Right forelimb (tissue), 1 donor: ENCODE results near the gene ZNF775.

Source experiments
- DNase-seq: peaks from one replicate; pipeline ENCODE4 v3.0.0-alpha.2; 2018

Gene ZNF775

DNA sequence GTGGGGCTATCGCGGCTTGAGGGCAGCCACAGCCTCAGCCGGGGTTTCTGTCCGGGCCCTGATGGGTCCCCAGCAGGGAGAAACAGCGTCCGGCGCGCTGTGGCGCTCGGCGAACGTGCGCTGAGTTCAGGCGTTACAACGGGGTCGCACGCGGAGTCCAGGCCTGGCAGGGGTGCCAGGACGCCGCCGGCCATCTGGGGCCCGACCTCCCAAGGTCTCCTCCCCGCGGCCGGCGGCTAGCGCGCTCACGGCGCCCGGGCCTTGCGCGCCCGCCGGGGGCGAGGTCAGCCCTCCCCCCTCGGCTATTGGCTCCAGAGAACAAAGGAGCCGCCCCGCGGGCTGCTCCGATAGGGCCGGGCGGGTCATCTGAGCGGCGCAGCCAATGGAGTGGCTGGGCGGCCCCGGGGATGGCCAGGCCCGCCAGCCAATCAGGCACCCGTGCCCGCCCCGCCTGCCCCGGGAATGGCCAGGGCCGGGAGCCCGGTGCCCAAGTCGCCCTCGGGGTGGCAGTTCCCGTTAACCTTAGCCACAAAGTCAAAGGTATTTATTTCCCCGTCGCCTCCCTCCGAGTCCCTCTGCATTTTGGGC is at the start of gene ZNF775:
Gene ZNF775, plus strand, starts transcription at position 478 of the 588 bp plus-strand sequence. CDS start 9,141 bp downstream, outside the sequence.
- DNase-seq, result peak; percentile 95

DNA sequence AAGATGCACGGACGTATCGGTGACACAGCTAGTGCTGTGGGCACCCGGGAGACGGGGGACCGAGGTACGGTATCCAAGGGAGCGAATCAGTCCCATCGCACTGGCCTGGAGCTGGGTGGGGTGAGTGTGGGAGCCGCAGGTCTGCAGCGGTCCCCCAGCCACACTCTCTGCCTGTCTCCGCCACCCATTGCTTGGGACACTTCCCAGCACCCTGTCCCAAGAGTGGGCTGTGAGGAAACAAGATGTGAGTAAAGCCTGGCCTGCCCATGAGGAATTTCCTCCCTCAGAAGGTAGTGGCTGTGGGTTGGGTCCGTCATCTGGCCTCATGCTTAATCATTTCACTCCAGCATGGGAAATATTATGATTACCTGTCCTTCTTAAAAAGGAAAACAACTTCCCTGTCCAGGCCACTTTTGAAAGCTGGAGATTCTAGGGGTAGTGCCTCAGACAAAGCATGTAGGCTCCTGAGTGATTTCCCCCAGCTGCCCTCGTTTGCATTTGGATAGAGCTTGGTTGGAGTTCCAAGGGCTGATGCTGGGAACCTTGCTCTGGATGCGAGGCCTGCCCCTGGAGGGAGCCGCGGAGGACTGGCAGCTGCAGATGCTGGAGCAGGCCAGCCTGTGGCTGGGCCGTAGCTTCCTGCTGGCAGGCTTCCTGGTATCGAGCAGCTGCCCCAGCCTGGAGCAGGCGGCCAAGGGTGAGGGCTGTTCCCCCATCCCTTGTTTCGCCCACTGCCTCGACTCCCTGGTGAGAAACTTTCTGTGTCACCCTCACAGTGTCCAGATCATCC is 49.6 kb upstream of the ZNF775 start:
- DNase-seq, result peak; percentile 60

DNA sequence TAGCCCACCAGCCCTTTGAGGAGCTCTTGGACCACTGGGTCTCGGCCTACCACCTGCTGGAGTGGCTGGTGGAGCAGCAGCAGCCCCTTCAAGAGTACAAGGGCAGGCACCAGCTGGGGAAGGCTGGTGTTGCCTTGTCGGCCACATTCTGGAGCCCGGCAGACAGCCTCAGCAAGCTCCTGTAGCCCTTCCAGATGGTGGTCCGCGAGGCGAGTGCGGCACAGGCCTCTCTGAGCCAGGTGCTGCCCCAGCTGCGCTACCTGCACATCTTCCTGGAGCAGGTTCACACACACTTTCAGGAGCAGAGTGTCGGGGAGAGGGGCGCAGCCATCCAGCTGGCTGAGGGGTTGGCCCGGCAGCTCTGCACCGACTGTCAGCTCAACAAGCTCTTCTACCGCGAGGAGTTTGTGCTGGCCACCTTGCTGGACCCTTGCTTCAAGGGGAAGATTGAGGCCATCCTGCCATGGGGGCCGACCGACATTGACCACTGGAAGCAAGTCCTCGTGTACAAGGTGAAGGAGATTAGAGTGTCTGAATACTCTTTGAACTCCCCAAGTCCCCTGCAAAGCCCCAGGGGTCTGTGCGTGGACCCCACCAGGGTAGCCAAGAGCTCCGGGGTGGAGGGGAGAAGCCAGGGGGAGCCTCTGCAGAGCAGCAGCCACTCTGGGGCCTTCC is 48.8 kb upstream of the ZNF775 start:
- DNase-seq, result peak; percentile 48

DNA sequence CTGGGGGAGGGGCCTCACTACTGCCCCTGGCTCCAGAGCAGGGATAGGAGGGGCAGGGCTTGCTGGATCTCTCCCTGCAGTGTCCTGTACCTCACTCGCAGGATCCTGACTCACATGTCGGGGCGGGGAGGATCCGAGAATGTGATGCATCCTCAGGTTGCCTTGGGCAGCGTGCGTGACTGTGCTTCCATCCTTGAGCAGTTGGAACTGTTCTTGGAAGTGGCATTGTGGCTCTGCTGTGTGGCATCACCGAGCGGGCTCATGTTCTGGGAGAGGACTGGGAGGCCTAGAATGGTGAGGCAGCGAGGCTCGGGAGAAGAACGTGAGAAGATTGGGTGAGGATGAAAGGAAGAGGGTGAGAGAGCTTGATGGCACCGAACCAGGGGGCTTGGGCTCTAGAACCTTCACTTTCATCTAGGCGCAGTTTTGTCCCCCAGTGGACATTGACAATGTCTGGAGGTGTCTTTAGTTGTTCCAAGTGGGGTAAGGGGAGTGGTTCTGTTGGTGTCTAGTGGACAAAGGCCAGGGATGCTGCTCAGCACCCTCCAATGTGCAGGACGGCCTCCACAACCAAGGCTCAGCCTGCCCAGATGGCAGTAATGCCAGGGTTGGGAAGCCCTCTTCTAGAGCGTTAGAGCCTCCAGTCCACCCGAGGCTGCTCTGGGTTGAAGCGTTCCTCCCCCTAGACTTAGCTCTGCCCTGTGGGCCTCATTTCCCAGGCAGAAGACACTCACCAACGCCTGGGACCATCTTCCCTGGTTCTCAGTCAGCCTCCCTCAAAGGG is 46.1 kb upstream of the ZNF775 start:
- no peak for DNase-seq

DNA sequence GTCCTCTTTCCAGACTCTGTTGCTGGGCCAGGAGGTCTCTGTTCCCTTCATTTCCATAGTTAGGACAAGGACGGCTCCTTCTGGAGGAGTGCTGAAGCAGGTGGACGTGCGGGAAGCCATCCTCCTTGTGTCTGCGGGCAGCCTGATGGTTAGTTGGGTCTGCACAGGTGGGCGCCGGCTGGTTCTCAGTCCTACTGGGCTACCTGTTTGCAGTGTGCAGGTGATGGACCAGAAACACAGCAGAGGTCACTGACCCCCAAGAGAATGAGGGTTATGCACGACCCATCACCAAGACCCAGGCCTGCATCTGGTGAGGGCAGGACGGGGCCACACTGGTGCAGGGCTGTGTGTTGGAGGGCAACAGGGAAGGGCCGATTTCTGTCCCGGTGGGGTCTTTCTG is 45.5 kb upstream of the ZNF775 start:
- DNase-seq, result peak; percentile 32

DNA sequence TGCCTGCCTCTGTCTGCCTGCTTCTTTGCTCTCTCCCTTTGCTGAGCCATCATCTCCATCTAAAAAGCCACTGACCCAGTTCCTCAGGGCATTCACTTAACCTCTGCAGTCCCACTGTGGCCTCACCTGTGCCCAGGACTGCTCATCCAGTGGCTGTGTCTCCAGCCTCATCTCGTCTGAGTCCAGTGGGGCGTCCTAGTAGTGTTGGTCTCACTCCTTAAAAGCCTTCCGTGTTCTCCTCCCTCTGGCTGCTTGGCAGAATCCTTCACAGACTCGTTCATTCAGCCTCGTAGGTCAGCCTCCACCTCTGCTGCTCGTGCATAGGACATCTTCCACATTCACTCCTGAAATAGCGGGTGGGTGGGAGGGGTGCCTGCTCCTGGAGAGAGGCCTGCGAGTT is 45.0 kb upstream of the ZNF775 start:
- no peak for DNase-seq

DNA sequence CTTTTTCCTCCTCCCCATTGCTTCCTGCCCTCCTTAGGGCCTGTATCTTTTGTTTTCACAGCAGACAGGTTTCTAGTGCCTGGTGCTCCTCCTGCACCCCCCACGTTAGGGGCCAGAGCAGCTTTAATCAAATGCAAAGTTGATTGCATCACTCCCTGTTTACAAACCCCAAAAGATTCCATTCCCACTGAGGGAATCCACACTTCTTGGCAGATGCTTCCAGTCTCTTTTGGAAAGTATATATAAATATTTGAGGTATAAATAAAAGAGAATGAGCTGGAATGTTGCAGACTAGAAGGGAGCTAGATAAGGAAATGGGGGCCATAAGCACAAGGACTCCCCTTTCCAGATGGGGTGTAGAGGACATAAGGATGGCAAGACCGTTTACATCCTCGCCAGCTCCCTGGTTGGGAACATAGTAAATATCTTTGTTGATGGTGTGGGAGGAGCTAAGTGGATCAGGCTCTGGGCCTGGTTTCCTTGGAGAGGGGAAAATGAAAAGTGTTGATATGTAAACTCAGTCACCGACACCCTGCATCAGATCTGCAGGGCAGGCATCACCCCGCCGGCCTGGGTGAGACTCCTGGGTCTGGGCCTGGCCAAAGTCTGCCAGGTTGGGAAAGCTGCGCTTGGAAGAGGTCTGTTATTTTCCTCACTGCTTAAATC is 43.9 kb upstream of the ZNF775 start:
- DNase-seq, result peak; percentile 32

DNA sequence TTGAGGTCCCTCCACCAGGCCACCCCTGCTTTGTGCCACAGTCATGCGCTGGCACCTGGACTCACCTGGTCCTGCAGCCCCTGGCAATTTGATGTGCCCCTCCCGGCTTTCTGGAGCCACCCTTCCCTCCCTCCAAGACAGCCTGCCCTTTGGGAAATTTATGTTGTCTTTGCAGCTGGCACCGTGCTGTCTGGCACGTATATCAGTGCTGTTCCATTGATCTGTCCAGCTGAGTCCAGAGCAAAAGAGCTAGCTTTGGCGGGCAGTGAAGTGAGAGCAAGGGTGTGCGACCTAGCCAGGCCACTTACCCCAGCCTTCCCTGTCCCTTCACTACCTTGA is 43.4 kb upstream of the ZNF775 start:
- DNase-seq, result no peak

DNA sequence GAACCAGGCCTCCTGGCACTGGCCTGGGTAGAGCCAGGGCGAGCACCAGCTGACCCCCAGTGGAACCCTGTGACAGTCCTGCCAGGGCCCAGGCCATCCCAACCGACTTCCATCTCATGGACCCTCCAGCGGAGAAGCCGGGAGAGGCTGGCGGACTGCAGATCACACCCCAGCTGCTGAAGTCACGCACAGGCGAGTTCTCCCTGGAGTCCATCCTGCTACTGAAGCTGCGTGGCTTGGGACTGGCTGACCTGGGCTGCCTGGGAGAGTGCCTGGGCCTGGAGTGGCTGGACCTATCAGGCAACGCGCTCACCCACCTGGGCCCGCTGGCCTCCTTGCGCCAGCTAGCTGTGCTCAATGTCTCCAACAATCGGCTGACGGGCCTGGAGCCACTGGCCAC is 42.4 kb upstream of the ZNF775 start:
- no peak for DNase-seq

DNA sequence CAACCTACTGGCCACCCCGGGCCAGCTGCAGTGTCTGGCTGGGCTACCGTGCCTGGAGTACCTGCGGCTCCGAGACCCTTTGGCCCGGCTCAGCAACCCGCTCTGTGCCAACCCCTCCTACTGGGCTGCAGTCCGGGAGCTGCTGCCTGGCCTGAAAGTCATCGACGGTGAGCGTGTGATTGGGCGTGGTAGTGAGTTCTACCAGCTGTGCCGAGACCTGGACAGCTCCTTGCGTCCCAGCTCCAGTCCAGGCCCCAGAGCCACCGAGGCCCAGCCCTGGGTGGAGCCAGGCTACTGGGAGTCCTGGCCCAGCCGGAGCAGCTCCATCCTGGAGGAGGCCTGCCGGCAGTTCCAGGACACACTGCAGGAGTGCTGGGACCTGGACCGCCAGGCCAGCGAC is 42.0 kb upstream of the ZNF775 start:
- no peak for DNase-seq

DNA sequence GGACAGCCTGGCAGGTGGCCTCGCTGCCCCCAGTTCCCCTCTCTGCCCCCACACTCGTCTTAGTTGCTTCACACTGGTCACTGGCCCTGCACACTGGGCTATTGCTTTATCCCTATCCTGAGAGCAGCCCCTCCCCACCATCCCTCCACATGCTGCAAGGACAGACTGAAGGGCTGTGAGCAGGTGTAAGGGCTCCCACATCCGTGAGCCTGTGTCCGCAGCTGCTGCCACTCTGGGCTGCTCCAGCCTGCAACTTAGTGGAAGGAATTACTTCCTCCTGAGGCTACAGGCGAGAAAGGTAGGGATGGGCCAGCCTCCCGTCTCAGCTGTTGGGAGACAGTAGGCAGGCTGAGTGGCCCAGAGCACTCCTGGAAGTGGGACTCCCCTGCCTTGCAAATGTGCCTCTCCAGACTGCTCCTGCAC is 41.5 kb upstream of the ZNF775 start:
- DNase-seq, result no peak

DNA sequence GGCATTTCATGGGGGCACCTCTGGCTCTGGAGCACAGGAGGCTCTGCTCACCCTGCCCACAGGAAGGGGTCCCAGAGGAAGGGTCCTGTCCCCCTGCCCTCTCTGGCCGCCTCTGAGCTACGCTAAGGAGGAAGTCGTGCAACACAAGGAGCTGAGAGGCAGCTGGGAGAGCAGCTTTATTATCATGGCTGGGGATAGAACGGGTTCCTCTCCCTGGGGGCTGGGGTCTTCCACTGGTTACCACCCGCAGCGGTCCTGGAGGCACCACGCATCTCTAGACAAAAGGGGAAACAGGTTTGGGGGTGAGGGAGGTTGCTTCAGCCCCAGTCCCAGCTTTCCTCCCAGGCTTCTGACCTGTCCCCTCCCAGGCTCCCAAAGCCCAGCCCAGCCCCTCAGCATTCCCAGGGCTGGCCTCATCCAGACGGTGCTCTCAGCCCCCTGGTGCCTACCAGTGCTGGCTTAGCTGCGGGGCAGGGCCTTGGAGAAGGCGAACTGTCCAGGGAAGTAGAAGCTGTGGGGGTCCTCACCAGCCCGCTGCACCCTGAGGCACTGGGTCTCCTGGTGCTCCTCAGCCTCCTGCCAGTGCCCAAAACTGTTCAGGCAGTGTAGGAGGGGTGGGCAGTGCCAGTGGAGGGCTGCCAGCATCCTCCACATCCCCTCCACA is 40.8 kb upstream of the ZNF775 start:
- peak; percentile 34 for DNase-seq

DNA sequence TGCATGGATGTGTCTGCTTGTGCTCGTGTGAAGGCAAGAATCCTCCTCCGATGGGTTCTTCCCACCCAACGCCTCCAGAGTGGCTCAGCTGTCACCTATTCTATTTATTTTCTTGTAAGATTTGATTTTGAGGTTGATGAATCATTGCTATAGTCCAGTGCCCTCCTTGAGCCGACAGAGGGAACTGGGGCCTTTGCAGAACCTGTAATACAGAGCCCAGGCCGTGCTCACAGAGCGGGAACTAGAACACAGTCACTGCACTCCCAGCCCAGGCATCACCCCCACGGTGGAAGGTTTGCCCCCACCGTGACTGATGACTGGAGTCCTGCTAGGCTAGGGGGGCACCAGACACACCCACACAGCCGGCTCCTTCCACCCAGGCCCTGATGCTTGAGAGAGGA is 39.7 kb upstream of the ZNF775 start:
- no peak for DNase-seq

DNA sequence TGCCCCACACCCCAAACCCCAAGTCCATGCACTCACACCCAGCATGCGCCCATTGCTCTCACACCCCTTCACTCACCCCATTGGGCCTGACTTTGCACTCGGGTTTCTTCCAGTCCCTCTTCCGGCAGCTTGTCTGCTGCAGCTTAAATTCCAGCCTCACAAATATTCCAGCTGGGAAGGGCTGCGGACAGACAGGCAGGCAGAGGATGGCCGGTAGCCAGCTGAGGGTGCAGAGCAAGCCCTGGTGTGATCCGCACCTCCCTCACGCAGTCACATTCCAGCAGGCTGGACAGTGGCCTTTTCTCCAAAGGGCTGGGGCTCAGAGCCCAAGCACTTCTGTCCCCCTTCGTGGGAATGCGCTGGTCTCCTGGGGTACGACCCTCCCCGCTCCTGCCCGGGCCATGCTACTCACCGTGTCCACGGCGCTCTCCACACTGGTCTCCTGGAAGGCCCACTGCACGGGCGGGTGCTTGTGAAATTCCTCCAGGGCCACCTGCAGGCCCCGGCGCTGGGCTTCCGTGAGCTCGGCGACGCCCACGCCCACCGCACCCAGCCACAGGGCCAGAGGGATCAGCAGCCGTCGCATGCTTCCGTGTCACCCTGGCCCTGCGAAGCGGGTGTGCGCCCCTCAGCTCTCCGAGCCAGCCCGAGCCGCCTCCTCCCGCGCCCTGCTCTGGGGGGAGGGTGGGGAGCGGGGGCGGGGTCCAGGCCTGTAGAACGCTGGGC is 38.9 kb upstream of the ZNF775 start:
- DNase-seq, result peak; percentile 55

DNA sequence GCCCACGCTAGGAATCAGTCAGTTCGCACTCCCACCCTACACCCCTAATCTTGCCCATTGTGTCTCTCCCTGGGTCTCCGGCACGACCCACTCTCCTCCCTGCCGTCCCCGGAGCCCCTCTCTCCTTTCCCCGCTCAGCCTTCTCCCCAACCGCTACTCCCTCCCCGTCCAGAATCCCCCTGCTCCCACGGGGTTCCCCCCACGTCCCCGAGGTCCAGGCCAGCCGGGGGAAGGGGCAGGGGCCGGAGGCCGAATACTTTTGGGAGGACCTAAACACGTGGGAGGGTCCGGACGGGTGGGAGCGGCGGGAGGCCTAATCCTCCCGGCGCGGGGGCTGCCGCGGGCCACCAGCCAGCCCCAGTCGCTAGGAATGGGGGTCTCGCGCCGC is 38.3 kb upstream of the ZNF775 start:
- no peak for DNase-seq

DNA sequence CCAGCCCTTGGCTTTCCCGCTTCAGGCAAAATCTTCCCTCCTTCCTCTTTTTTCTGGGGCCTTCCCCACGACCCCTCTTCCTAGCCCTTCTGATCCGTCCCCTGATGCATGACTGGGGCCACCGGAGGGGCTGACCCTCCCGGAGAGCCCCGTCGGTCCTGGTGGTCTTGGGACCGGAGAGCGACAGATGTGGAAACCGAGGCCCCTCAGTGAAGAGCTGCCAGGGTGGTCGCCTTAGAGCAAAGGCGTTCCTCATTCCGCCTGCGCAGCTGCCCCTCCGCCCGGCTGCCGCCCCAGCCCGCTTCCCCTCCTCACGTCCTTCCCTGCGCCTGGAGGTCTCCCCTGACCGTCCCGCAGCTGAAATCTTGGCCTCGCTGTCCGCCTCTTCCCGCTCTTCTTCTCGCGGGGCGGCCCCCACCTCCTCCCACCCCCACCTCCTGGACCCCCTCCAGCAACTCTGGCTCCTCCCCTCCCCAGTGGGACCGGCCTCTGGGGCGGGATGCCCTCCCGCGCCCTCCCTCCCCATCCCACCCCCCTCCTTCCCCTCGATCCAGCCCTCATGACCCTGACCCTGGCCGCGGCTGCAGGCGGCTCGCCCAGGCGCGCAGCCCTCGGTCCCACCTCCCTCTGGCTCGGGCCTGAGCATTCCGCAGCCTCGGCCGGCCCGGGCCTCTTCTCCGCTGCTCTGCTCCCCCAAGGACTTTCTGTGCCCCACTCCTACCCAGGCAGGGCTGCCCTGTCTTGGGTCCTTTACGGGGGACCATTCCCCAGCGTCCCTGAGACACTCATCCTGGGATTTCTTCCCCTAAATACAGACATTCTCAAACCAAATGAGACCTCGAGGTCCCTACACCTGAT is 37.6 kb upstream of the ZNF775 start, which contains the start of gene RARRES2:
Gene RARRES2, minus strand, starts transcription at position 367 of the 858 bp plus-strand sequence. CDS start 1,020 bp downstream, outside the sequence.
- DNase-seq, result peak; percentile 68

DNA sequence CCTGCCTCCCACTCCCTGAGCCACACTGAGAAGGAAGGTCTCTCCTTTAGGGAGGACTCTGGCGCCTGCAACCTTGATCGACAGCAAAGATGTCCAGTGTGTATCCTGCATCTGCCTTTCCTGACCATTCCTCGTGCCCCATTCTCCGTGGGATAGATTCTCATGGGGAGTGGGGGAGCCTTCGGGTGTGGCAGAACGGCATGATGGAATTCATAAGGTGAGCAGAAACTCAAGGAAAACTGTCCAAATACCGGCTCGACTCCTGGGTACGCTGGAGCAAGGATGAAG is 37.1 kb upstream of the ZNF775 start:
- DNase-seq, result peak; percentile 31

DNA sequence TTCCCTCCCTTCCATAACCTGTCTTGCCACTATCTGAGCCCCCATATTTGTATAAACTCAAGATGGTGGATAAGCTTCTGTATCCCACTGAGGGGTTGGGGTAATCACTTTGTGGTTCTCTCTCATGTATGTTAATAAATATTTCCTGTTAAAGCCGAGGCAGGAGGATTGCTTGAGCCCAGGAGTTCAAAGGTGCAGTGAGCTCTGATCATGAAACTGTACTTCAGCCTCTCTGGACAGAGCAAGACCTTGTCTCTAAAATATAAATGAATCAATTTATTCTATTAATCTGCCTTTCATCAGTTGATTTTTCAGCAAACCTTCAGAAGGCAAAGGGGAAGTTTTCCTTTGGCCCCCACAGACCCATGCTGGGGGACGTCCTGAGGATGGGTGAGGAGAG is 35.9 kb upstream of the ZNF775 start:
- peak; percentile 20 for DNase-seq

DNA sequence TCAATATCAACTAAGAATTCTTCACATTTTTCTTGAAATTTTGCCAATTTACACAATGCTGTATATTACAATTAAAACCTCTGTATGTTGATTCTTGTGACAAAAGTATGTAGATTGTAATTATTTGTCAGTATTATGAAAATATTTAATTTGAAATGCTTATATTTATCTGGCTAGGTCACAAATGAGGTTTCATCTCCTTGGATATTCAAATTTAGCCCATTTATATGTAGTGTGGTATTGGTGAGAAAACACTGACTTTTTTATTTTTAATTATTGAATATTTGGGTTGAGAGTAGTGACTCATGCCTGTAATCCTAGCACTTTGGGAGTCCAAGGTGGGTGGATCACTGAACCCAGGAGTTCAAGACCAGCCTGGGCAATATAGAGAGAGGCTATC is 34.8 kb upstream of the ZNF775 start:
- DNase-seq, result no peak

DNA sequence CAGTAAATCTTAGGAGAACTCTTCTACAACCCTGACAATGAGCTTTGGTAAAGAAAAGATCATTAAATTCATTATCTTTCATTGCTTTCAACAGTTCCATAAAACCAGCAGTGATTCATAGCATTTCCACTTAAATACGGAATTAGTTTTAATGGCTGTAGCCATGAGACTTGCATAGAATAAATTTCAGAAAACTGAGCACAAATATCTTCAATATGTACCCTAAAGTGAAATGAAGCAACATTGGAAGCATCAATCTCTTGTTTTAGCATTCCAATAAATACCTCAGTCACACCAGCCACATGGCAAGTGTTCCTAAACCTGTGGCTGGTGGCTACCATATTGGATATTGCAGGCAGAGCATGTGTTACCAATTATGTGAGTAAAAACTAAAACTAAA is 34.1 kb upstream of the ZNF775 start:
- DNase-seq, result no peak

DNA sequence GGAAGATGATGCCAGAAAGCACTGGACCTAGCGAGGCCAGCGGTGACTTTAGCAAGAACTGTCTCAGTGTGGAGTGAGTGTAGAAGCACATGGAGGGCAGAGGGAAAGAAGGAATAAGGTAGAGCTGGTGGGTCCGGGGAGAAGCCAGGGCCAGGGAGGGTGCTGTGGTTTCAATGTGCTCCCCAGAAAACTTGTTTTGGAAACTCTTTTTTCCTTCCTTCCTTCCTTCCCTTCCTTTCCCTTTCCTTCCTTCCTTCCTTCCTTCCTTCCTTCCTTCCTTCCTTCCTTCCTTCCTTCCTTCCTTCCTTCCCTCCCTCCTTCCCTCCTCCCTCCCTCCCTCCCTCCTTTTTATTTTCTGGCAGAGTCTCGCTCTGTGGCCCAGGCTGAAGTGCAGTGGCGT is 32.2 kb upstream of the ZNF775 start:
- DNase-seq, result no peak
